ENCODE results near the gene STAT4.

- no peak for TF ChIP-seq CTCF (IDR thresholded peaks at IDR 0.05 in 4 of 5, conservative IDR thresholded peaks at IDR 0.05 in 1 of 5)
- TF ChIP-seq POLR2A (IDR thresholded peaks at IDR 0.05), result no peak
Measured at GRCh38 chr2:191041418-191042161, 109.2 kb downstream of the STAT4 start.

Data from gastrocnemius medialis (tissue), 4 donors.